Measurements from ENCODE around the gene LRRC75B. TPM values are rescaled to one million over a fixed set of nuclear protein-coding genes. Genes with fewer than 3 reads are reported as not detected.

LRRC75B gene
- polyA plus RNA-seq, 3 donors from 2014 or later = 2.1 to 2.9 (median 2.7) TPM

DNA sequence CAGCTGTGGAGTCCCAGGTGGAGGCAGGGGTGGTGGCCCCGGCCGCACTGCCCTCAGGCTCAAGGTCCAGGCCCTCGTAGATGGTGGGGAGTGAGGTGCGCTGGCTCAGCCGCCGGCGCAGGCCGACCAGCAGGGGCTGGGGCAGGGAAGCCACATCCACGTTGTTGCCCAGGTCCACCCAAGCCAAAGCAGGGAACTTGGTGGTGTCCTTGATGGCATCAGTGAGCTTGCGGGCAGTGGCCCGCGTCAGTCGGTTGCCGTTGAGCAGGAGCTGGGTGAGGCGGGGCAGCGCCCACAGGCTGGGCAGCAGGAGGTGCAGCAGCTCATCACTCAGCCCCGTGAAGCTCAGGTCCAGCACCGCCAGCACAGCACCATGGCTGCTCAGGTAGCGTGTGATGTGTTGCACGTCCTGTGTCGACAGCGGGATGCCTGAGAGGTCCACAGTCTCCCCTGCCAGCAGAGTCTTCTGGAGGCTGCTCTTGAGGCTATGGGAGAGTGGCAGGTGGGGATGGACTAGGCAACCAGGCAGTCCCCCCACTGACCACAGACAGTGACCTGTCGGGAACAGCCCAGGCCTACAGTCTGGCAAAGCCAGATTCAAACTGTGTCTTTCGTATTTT, 6.8 kb downstream of the LRRC75B start:
- Mint-ChIP-seq H3K36me3 (no peaks in the 10 kb centered on the region), H3K4me1 (no peaks in the 10 kb centered on the region), H3K27me3 (ENCODE audit: low read depth in 3 of 3) (peaks cover 0 to 2% (median 0%) of the 10 kb centered on the region in 3 donors), H3K4me3 (no peak overlapping the region), H3K9me3 (no peaks in the 10 kb centered on the region), H3K27ac (no peak overlapping the region)
- DNase-seq = no peak

DNA sequence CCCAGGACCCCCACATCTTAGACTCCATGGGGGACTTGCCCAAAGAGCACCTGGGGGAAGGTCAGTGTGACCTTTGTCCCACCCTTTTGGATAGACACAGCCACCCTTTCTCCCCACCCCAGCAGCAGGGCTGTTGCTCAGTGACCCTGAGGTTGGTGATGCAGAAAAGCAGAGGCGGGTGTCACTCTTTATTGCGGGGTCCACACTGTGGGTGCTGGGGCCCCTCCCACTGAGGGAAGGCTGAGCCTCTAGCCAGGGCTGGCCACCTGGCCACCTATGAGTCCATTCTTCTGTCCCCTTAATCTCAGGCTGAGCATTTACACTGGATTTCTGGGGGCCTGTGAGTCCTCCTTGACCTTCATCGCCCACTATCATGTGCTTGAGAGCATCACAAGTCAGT, 7.4 kb downstream of the LRRC75B start:
- DNase-seq = no peak
- no peaks in the 10 kb centered on the region for H3K4me1 Mint-ChIP-seq
- H3K36me3 Mint-ChIP-seq = no peaks in the 10 kb centered on the region

DNA sequence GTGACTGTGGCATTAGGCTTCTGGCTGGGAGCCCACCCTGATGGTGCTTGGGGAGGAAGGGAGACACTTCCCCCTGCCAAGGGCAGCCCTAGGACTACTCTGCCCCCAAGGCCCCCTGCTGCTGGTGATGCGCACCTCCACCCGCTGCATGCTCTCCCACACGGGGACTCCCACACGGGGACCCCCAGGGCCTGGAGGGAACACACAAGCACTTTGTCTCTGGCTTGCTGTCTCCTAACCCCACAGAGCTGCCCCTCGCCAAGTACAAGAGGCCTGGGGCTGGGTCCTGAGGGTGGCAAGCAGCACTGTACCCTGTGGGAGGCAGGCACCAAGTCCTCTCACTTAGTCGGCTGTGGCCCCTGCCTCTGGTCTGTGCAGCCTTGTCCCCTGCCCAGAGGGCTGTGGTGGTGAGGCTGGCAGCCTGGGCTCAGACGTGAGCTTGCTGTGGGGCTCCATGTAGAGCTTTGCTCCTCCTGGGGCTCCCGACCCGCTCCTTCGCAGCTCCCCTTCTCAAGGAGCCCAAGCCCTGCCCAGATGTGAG, 7.9 kb downstream of the LRRC75B start:
- no peaks in the 10 kb centered on the region for H3K36me3 Mint-ChIP-seq
- H3K4me1 Mint-ChIP-seq = no peaks in the 10 kb centered on the region
- no peak overlapping the region for H3K27ac Mint-ChIP-seq
- no peak overlapping the region for H3K4me3 Mint-ChIP-seq
- H3K9me3 Mint-ChIP-seq = no peaks in the 10 kb centered on the region
- peaks cover 0 to under 1% (median 0%) of the 10 kb centered on the region in 3 donors for H3K27me3 Mint-ChIP-seq (ENCODE audit: low read depth in 3 of 3)
- DNase-seq = no peak

More for the DNA sequence above, 7.4 kb downstream of the LRRC75B start:
- Mint-ChIP-seq H3K27me3 (ENCODE audit: low read depth in 3 of 3) (peaks cover 0 to 2% (median 0%) of the 10 kb centered on the region in 3 donors), H3K9me3 (no peaks in the 10 kb centered on the region), H3K27ac (no peak overlapping the region), H3K4me3 (no peak overlapping the region)

DNA sequence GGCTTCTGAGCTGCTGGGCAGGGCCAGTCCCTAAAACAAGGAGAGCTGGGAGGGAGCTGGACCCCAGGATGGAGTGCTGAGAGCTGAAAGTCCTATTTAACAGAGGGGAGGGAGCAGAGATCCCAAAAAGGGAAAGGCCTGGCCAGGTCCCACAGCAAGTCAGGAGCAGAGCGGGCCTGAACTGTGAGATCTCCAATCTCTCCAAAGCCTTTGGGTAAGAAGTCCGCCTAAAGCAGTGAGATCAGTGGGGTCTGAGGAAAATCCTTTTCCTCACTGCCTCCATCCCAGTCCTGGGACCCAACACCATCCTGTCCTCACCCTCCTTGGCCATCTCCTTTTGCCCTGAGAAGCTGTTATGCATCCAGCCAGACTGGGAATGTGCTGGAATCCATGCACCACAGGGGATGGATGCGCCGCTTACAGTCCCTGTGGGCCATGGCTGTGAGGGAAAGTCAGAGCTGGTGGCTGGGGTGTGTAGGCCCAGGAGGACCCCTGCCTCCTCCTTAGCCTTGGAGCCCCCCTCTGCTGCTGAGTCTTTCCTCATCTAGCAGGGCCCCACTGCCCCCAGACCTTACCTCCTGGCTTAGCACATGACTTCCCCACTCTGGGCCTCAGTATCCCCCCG, 8.6 kb downstream of the LRRC75B start:
- Mint-ChIP-seq H3K27ac (no peak overlapping the region), H3K9me3 (no peaks in the 10 kb centered on the region)

DNA sequence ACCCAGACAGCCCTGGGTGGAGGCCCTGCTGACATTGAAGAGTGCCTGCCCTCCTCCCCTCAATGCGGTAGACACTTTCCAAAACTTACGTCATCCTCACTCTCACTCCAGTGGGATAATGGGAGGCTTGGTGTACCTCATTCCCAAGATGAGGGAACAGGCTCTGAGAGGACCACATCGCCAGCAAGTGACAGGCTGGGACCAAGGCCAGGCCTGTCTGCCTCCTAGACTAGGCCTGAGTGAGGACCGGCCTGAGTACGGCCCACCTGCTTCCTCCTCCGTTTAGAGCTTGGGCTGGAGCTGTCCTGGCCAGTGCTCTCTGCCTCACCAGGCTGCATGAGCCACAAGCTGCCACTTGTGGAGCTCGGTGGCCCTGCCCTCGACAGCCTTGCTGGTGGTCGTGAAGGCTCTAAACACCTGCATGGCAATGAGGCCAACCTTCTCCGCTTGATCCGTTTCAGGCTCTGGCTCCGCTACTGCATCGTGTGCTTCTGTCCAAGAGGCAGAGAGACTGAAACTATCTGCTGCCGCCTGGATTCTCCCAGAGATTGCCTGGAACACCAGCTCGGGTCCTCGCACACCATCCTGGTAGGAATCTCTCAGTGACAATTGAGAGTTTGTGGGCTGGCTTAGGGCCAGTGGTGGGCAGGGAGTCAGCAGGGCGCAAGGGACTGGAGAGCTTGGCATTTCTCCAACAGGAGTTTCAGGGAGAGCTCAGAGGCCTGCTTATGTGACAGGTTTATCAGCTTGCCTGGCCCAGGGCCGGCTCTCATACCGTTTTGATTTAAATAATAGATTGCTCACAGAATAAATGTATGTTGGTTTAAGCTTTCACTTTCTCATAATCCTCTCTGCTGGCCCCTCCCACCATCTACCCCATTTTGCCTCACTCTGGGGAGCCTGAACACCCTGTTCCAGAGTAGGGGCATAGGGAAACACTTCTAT, 9.4 kb downstream of the LRRC75B start:
- Mint-ChIP-seq H3K27ac (no peak overlapping the region), H3K36me3 (no peaks in the 10 kb centered on the region), H3K4me1 (no peaks in the 10 kb centered on the region), H3K4me3 (no peak overlapping the region), H3K27me3 (ENCODE audit: low read depth in 3 of 3) (no peaks in the 10 kb centered on the region), H3K9me3 (no peaks in the 10 kb centered on the region)
- no peak for DNase-seq

More for the DNA sequence above, 8.6 kb downstream of the LRRC75B start:
- H3K27me3 Mint-ChIP-seq (ENCODE audit: low read depth in 3 of 3) = no peaks in the 10 kb centered on the region
- DNase-seq = no peak
- H3K4me3 Mint-ChIP-seq = no peak overlapping the region
- H3K36me3 Mint-ChIP-seq = no peaks in the 10 kb centered on the region
- no peaks in the 10 kb centered on the region for H3K4me1 Mint-ChIP-seq

DNA sequence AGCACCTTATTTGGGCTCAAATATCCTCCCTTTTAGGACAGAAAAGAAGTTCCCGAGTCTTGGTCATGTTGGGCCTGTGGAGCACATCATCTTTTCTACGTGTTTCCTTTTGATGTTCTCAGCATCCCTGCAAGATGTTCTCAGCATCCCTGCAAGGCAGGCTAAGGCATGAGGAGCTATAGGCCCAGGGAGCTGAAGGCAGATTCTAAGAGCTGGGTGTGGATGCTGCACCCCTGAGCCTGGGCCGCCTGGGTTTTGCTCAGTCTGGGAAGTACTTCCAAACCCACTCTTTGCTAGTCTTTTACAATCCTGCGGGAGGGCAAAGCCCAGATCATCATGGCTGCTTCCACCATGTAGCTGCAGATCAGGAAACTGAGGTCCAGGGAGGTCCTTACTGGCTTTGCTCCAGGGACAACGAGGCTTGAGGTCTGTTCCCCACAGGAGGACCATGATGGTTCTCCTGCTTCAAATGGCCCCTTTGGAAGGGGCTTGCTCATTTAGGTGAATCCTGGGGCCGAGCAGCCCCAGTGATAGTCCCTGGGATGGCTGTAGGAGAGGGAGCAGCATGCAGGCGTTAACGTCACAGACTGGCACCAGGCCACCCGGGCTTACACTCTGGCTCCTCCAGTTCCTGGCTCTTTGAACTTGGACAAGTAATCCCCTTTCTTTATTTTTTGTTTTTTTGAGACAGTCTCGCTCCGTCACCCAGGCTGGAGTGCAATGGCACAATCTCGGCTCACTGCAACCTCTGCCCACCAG, 10.6 kb downstream of the LRRC75B start:
- Mint-ChIP-seq H3K27ac (peak overlapping the region in 1 of 6 donors; percentile 64), H3K4me3 (no peak overlapping the region), H3K9me3 (no peaks in the 10 kb centered on the region), H3K4me1 (no peaks in the 10 kb centered on the region), H3K36me3 (no peaks in the 10 kb centered on the region), H3K27me3 (ENCODE audit: low read depth in 3 of 3) (no peaks in the 10 kb centered on the region)
- DNase-seq = no peak

DNA sequence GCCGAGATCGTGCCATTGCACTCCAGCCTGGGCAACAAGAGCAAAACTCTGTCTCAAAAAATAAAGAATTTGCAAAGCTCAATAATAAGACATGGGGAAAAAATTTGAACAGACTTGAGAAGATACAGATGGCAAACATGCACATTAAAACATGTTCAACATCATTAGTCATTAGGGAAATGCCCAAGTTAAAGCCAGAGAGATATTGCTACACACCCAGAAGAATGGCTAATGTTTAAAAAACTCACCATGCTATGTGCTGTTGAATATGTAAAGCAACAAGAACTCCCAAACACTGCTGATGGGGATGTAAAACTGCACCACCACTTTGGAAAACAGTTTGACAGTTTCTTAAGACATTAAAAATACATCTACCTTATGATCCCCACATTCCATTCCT, 12.6 kb downstream of the LRRC75B start:
- peak overlapping the region in 1 of 6 donors; percentile 36 for H3K27ac Mint-ChIP-seq

DNA sequence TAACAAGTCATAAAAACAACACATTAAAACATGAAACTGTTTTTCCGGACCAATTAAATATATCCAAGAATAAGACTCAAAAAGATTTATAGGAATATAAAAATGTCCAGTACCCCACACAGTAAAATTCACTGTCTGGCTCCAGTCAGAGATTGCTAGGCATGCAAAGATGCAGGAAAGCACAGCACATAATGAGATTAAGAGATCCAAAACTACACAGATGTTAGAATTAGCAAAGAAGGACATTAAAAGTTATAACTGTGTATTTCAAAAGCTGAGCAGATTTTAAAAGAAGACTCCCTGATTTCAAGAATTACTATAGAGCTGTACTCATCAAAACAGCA, 13.6 kb downstream of the LRRC75B start:
- Mint-ChIP-seq H3K4me3 (no peak overlapping the region), H3K27ac (peak overlapping the region in 1 of 6 donors; percentile 35), H3K9me3 (no peaks in the 10 kb centered on the region), H3K27me3 (ENCODE audit: low read depth in 3 of 3) (no peaks in the 10 kb centered on the region), H3K4me1 (no peaks in the 10 kb centered on the region), H3K36me3 (peaks cover 0 to 9% (median 7%) of the 10 kb centered on the region in 3 donors)
- no peak for DNase-seq

More for the DNA sequence above, 12.6 kb downstream of the LRRC75B start:
- Mint-ChIP-seq H3K9me3 (no peaks in the 10 kb centered on the region), H3K4me3 (no peak overlapping the region), H3K27me3 (ENCODE audit: low read depth in 3 of 3) (no peaks in the 10 kb centered on the region), H3K36me3 (no peaks in the 10 kb centered on the region), H3K4me1 (no peaks in the 10 kb centered on the region)
- DNase-seq = no peak

DNA sequence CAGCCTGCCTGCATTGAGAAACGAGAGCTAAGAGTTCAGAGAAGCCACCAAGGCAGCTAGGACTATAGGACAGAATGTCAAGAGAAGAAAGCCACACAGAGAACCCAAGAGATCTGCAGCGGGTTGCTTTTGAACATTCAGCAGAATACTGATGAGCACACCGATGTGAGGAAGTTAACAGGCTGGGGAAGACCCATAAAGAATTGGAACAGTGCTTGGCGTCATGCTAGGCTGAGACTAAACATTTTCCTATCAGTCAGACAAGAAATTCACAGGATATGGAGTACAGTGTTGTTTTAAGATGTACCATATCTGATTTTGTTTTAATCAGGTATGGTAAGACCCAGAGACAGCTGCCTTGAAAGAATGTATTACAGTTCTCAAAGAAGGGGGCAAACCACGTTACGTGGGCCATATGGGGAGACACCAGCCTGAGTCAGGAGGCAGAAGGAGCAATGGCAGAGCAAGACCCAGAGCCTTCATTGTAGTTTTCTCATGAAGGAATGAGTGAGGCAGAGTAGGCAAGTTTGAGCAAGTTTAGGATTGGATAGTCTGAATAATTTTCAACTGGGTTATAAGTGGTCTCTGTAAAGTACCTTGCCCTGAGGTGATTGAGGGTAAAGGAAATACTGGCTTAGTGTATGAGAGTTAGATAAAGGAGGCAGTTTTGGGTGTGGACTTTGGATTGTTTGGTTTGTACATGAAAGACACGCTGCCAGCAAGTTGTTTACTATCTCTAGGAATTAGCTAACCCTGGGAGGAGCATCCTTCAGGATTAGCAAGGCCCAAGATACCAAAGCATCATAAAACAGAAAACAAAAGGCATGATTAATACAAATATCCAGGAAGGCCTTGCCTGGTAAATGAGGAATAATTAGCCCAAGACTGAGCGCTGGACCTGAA, 14.3 kb downstream of the LRRC75B start:
- Mint-ChIP-seq H3K36me3 (peaks cover 0 to 11% (median 10%) of the 10 kb centered on the region in 3 donors), H3K27me3 (ENCODE audit: low read depth in 3 of 3) (no peaks in the 10 kb centered on the region), H3K4me1 (no peaks in the 10 kb centered on the region), H3K4me3 (no peak overlapping the region), H3K9me3 (no peaks in the 10 kb centered on the region), H3K27ac (peak overlapping the region in 5 of 6 donors; percentile 14 to 73 (median 15))
- DNase-seq = no peak

DNA sequence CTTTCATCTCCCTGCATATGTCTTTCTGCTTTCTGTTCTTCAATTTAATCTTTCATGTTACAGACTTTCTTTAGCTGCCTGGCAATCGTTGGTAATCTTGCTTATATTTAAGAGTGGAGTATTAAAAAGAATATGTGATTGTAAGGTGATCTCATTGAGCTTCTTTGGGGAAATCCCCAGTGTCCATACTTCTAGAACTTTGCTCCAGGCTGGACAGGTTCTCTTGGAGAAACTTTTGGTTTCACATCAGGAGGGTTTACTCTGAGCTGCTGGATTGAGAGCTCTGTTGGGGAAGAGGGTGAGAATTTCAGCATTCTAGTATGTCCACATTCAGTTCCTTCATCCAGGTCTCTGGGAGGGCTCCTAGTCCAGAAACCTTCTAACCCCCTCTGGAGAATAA, 16.1 kb downstream of the LRRC75B start:
- no peaks in the 10 kb centered on the region for H3K27me3 Mint-ChIP-seq (ENCODE audit: low read depth in 3 of 3)
- H3K27ac Mint-ChIP-seq = peak overlapping the region in 1 of 6 donors; percentile 60
- H3K36me3 Mint-ChIP-seq = peaks cover 0 to 26% (median 24%) of the 10 kb centered on the region in 3 donors
- DNase-seq = no peak
- no peaks in the 10 kb centered on the region for H3K9me3 Mint-ChIP-seq
- H3K4me3 Mint-ChIP-seq = no peak overlapping the region
- no peaks in the 10 kb centered on the region for H3K4me1 Mint-ChIP-seq

DNA sequence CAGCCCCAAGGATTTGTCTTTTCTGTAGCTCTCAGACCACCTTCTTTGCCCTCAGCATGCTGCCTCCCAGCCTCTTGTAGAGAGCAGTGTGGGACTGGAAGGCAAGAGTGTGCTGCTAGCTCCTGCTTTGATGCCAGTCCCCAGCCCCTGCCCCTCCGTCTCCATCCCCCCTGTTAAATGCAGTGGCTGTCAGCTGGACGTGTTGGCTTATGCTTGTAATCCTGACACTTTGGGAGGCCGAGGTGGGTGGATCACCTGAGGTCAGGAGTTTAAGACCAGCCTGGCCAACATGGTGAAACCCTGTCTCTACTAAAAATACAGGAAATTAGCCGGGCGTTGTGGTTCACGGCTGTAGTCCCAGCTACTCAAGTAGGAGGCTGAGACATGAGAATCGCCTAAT, 21.6 kb downstream of the LRRC75B start:
- DNase-seq = no peak
- Mint-ChIP-seq H3K27me3 (ENCODE audit: low read depth in 3 of 3) (no peaks in the 10 kb centered on the region), H3K36me3 (peaks cover 0 to 40% (median 33%) of the 10 kb centered on the region in 3 donors), H3K27ac (no peak overlapping the region), H3K4me3 (no peak overlapping the region), H3K4me1 (peaks cover 8 to 11% of the 10 kb centered on the region in 2 donors), H3K9me3 (no peaks in the 10 kb centered on the region)

DNA sequence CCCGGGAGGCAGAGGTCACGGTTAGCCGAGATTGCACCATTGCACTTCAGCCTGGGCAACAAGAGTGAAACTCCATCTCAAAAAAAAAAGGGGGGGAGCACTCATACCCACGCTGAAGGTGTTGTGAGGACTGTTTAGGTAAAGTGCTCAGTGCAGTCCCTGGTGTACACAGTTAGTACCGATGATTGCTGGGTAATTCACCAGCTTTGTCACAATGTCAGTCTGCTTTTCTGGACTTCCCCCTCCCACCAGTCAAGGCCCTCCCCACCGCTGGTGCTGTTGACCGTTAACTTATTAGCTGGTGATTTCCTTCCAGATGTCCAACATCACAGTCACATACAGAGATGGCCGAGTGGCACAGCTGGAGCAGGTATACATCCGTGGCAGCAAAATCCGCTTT, 25.2 kb downstream of the LRRC75B start:
- Mint-ChIP-seq H3K4me1 (peaks cover 25 to 40% of the 10 kb centered on the region in 2 donors), H3K27ac (no peak overlapping the region), H3K36me3 (peaks cover 0 to 21% (median 13%) of the 10 kb centered on the region in 3 donors), H3K9me3 (no peaks in the 10 kb centered on the region), H3K27me3 (ENCODE audit: low read depth in 3 of 3) (no peaks in the 10 kb centered on the region), H3K4me3 (no peak overlapping the region)
- no peak for DNase-seq
